Smooth muscle cell of the coronary artery (primary cell): ENCODE measurements around the gene PLEK2. TPM values are rescaled to one million over a fixed set of nuclear protein-coding genes. Genes with fewer than 3 reads are reported as not detected.

Experiments used
- total RNA-seq: library from RNA; depleted of rRNA; stranded (reverse); fragments of >200 nt; gene quantifications from 2 replicates; pipeline ENCODE4 v1.2.3, GENCODE V29; 2014; ENCODE audit warnings: low replicate concordance

PLEK2 gene
- total RNA-seq, result 2.0 and 18.6 TPM in 2 replicates

GRCh38 chr14:67411820-67412421 is at the start of gene PLEK2:
TSS of gene PLEK2 (minus strand) at chr14:67412165. CDS start at chr14:67412059, 106 bp downstream.

GRCh38 chr14:67359775-67360469 is 52.0 kb downstream of the PLEK2 start, which contains the start of the genes ATP6V1D and EIF2S1:
TSS of gene ATP6V1D (minus strand) at chr14:67359804. CDS start at chr14:67359698, 106 bp downstream.
TSS of gene EIF2S1 (plus strand) at chr14:67360328. CDS start at chr14:67364768, 4,440 bp downstream.

Other genes with a start within 250 kb of the PLEK2 start
- 0.12 TPM in 1 of 2 replicates, not detected in the other for gene GARIN2, start 222.7 kb downstream of the PLEK2 start, total RNA-seq
- 17.0 and 24.0 TPM in 2 replicates for gene PALS1, start 170.7 kb downstream of the PLEK2 start, total RNA-seq
- gene ATP6V1D, start 52.4 kb downstream of the PLEK2 start, total RNA-seq, result 67.2 and 139 TPM in 2 replicates
- gene EIF2S1, start 51.8 kb downstream of the PLEK2 start, total RNA-seq, result 182 and 219 TPM in 2 replicates
- gene TMEM229B, start 76.6 kb upstream of the PLEK2 start, total RNA-seq, result 0.15 and 1.9 TPM in 2 replicates
- gene PLEKHH1, start 121.1 kb upstream of the PLEK2 start, total RNA-seq, result 0.12 and 0.15 TPM in 2 replicates
- 9.1 and 10.5 TPM in 2 replicates for gene PIGH, start 188.1 kb upstream of the PLEK2 start, total RNA-seq
- 3.6 and 3.8 TPM in 2 replicates for gene ARG2, start 207.8 kb upstream of the PLEK2 start, total RNA-seq